Omental fat pad (tissue), 4 donors: ENCODE data around the gene GPR160. TPM values are rescaled to one million over a fixed set of nuclear protein-coding genes. Genes with fewer than 3 reads are reported as not detected.
"Not testable (repeated sequence)": the region's sequence is repeated elsewhere in the genome, so short reads cannot be mapped to it uniquely, and the experiment has no call there.

ENCODE experiments used
- ATAC-seq: fragments of 150-250 bp; one replicate; pipeline ENCODE4 v1.9.1; 2016; ENCODE audit warnings: mild to moderate bottlenecking, moderate library complexity; ENCODE audit not compliant: low FRiP score
- DNase-seq: peaks from one replicate; pipeline ENCODE4 v3.0.0-alpha.2; 2019; ENCODE audit warnings: low spot score
- CTCF ChIP-seq, 3 donors: fragments of 450-650 bp; IDR thresholded peaks; one replicate each; pipeline ENCODE4 v1.5.1; 2016 to 2017; ENCODE audit warnings: antibody characterized with exemption in 3 of 3, mild to moderate bottlenecking in 3 of 3, moderate library complexity in 2 of 3
- total RNA-seq, 4 donors: library from RNA; depleted of rRNA; stranded (reverse); fragments of >200 nt; gene quantifications; one replicate each; pipeline ENCODE4 v1.1.0, GENCODE V29; 2016

GPR160 gene
- total RNA-seq, 4 donors from 2014 or later: 1.4 to 27.7 (median 9.4) TPM

GRCh38 chr3:170010498-170010897, 27.3 kb upstream of the GPR160 start:
- TF ChIP-seq CTCF (IDR thresholded peaks at IDR 0.05): no peak
- ATAC-seq (no peak), DNase-seq (no peak)

- ATAC-seq (no peak), DNase-seq (no peak)
- TF ChIP-seq CTCF (IDR thresholded peaks at IDR 0.05): no peak
Observed at GRCh38 chr3:170012683-170013400, 25.0 kb upstream of the GPR160 start.

GRCh38 chr3:170016057-170016456, 21.7 kb upstream of the GPR160 start:
- ATAC-seq (no peak), DNase-seq (no peak)
- no peak for TF ChIP-seq CTCF (IDR thresholded peaks at IDR 0.05)

- ATAC-seq, DNase-seq: not testable (repeated sequence)
Observed at GRCh38 chr3:170019306-170019705, 18.5 kb upstream of the GPR160 start.

GRCh38 chr3:170021083-170021482, 16.7 kb upstream of the GPR160 start:
- ATAC-seq: no peak
- DNase-seq: no peak
- no peak for TF ChIP-seq CTCF (IDR thresholded peaks at IDR 0.05)

- no peak for DNase-seq
Observed at GRCh38 chr3:170022336-170022735, 15.5 kb upstream of the GPR160 start.

GRCh38 chr3:170023165-170023564, 14.6 kb upstream of the GPR160 start:
- ATAC-seq: no peak
- no peak for TF ChIP-seq CTCF (IDR thresholded peaks at IDR 0.05)
- DNase-seq: no peak

More at GRCh38 chr3:170022336-170022735, 15.5 kb upstream of the GPR160 start:
- no peak for TF ChIP-seq CTCF (IDR thresholded peaks at IDR 0.05)
- ATAC-seq: no peak
